Germinal center (tissue), 1 donor: ENCODE data around the gene CACNA2D4.
"Not testable (repeated sequence)": the region's sequence is repeated elsewhere in the genome, so short reads cannot be mapped to it uniquely, and the experiment has no call there.

Experiments used
- DNase-seq: peaks from one replicate; pipeline ENCODE4 v3.0.0; 2012; ENCODE audit warnings: mixed read lengths, low spot score

CACNA2D4 gene

GRCh38 chr12:1832801-1833595 is 85.5 kb downstream of the CACNA2D4 start:
- no peak for DNase-seq

GRCh38 chr12:1830981-1831963 is 87.2 kb downstream of the CACNA2D4 start:
- peak; percentile 24 for DNase-seq

DNA sequence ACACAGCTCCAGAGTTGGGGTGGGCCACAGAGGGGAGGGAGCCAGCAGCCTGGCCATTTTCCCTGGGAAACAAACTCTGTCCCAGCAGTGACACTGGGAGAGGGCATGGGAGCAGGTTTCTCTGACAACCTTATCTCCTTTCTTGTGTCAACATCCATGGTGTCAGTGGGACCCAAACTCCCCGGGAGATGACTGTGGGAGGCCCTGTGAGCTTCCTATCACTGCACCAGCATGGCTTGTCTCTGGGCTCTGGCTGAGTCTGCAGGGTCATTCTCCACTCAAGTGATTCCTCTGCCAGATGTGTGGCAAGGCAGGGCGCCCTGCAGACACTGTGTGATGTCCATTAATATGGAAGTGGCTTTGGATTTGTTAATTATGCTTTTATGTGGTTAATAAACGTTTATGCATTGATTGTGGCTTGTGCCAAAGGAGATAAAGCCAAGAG is 88.0 kb downstream of the CACNA2D4 start:
- no peak for DNase-seq

DNA sequence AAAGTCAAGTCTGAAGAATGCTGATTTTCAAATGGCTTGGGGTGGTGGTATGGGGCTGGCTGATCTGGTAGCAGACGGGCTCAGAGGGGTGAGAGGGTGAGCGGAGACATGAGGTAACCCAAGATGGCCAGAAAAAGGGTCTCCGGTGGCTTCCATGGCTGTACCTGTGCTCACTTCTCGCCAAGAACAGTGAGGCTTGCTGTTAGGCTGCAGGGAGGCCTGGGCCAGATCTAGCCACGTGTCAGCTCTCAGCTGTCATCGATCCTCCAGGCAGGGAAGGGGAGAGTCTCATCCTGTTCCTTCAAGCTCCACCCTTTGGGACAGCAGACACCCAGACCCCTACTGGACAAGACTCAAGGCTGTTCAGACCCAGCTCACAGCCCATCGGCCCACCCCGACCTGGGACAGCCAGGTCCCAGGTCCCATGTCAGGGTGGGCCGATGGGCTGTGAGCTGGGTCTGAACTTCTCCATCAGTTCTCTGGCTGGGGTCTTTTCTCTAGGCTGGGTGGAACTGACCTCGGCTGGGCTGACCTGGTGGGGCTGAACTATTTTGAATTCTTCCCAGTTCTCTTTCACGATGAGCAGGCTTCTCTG is 89.0 kb downstream of the CACNA2D4 start:
- no peak for DNase-seq

DNA sequence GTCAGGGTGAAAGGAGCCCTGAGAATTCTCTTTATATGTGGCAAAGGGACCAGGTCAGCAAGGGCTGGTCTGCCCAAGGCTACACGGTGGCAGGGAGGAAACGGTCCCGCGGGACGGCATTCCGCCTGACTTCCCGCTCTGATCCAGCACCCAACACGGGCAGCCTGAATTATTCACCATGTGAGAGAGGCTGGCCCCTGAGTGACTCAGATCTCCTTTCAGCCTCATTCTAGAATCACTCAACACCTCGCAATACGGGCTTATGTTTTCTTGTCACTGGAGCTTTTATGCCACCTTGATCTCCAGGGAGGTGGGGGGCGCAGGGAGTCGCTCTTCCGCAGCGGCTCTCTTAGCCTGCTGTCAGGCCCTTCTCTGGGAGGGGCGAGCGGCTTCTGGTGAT is 89.6 kb downstream of the CACNA2D4 start:
- no peak for DNase-seq

GRCh38 chr12:1827826-1828805 is 90.3 kb downstream of the CACNA2D4 start:
- no peak for DNase-seq

- no peak for DNase-seq
These were observed 91.4 kb downstream of the CACNA2D4 start for GRCh38 chr12:1826867-1827705.

- no peak for DNase-seq
These were observed 92.1 kb downstream of the CACNA2D4 start for GRCh38 chr12:1826401-1826800.

DNA sequence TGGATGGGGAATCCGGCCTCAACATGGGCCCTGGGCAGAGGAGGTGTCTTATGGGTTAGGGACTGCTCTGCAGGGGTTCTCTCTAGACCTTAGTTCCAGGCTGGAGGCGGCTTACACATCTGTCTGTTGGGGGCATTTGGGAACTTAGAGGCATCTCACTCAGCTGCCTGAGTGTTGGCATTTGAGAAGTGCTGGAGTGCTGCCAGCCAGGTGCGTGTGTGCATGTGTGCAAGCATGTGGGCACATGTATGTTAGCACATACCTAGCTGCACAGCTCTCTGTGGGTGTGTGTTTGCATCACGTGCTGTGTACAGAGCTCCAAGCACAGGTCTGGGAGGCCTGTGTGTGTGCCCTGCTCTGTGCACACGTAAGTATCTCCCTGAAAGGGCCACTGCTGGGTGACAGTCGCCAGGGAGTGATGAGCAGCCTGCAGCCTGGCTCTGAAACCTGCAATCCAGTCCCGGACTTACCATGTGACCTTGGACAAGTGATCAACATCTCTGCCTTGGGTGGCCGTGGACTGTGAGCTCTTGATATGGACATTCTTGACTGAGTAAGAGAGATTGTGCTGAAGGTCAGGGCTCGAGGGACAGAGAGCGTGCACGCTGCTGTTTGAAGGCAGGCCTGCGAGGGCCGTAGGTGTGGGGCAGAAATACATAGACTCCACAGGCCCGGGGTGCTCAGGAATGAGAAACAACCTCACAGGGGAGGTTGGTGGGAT is 92.9 kb downstream of the CACNA2D4 start:
- DNase-seq, result no peak

DNA sequence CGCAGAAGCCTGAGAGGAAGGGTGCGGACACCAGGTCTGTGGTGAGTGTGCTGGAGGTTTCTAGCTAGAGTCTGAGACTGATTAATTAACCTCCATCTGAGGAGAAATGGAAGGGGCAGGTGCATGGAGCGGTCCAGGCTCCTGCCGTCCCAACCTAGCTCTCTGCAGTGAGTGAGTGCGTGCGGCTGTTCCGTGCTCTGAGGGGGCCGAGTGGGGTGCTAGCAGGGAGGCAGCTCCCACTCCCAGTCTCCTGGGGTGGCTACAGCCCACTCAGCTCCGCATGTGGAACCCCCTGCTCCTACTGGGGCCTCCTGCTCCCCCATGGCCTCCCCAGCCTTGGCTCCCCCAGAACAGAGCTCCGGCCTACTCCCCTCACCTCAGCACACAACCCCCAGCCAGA is 95.2 kb downstream of the CACNA2D4 start:
- DNase-seq, result no peak

GRCh38 chr12:1822699-1823098 is 95.8 kb downstream of the CACNA2D4 start:
- DNase-seq, result no peak

GRCh38 chr12:1821805-1822204 is 96.6 kb downstream of the CACNA2D4 start:
- no peak for DNase-seq

DNA sequence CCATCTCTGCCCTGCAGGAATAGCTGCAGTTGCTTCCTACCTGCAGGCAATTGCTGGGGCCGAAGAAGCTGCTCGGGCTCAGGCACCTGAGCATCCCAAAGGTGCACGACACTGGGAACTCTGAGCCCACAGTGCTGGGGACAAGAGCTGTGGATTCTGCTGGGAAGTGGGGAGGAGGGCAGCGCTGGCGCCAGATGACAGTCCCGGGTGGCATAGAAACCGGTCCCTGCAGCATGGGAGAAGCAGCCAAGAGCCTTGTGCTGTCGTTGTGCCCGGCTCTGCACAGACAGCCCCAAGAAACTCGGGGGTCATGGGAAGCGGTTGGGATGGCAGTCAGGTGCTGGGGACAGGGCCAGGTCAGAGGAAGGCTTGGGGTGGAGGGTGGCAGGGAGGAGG is 97.6 kb downstream of the CACNA2D4 start:
- DNase-seq, result no peak

- no peak for DNase-seq
These were observed 98.1 kb downstream of the CACNA2D4 start, which contains the start of gene LRTM2 for GRCh38 chr12:1820191-1820895. TSS of gene LRTM2 (plus strand) at chr12:1820565. CDS start at chr12:1828149, 7,584 bp downstream.

GRCh38 chr12:1819571-1819970 is 98.9 kb downstream of the CACNA2D4 start:
- DNase-seq, result no peak

DNA sequence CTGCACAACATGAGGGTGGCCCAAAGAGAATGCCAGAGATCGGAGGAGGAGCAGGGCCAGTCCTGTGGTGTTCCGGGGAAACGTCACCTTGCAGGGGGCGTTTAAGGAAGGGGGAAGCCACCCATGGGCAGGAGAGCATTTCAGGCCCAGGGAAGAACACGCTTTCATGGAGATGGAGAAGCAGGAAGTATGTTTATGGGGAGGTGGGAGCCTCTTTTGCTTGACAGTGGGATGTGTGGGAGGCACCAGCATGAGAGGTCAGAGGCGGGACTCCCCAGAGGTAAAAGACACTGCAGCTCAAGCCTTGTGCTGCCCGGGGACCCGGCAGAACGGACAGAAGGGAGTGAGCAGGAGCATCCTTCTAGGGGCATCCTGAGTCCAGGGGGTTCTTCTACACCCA is 99.4 kb downstream of the CACNA2D4 start:
- no peak for DNase-seq

GRCh38 chr12:1817928-1818327 is 100.5 kb downstream of the CACNA2D4 start:
- DNase-seq, result not testable (repeated sequence)

- no peak for DNase-seq
These were observed 101.6 kb downstream of the CACNA2D4 start for GRCh38 chr12:1816730-1817348.
